Measurements from ENCODE around the gene ZP2. TPM values are rescaled to one million over a fixed set of nuclear protein-coding genes. Genes with fewer than 3 reads are reported as not detected.

The ZP2 gene
- total RNA-seq, 2 experiments from 2014 or later = not detected

- Mint-ChIP-seq H3K27ac (no peak overlapping the region), H3K36me3 (ENCODE audit: low read depth) (peaks cover 29% of the 10 kb centered on the region), H3K9me3 (ENCODE audit: insufficient read depth) (no peaks in the 10 kb centered on the region), H3K27me3 (ENCODE audit: low read depth) (no peaks in the 10 kb centered on the region), H3K4me3 (no peak overlapping the region), H3K4me1 (ENCODE audit: low read depth) (no peaks in the 10 kb centered on the region)
- ATAC-seq (no peak), DNase-seq (no peak)
- POLR2A ChIA-PET = no interaction called here
- CTCF ChIA-PET = interaction anchor here (1.2 kb wide), 1 partner anchor 9 kb away, joined by 3 read pairs; the partner anchor contains the start of gene LDAF1
These were observed 44.0 kb downstream of the ZP2 start for GRCh38 chr16:21167360-21167759.

- ATAC-seq (no peak), DNase-seq (no peak)
- Mint-ChIP-seq H3K36me3 (ENCODE audit: low read depth) (peaks cover 28% of the 10 kb centered on the region), H3K27me3 (ENCODE audit: low read depth) (no peaks in the 10 kb centered on the region), H3K4me3 (no peak overlapping the region), H3K27ac (no peak overlapping the region), H3K4me1 (ENCODE audit: low read depth) (no peaks in the 10 kb centered on the region), H3K9me3 (ENCODE audit: insufficient read depth) (no peaks in the 10 kb centered on the region)
- ChIA-PET CTCF (no interaction called here), POLR2A (no interaction called here)
These were observed 44.8 kb downstream of the ZP2 start for GRCh38 chr16:21166561-21166961.

- ChIA-PET CTCF (no interaction called here), POLR2A (no interaction called here)
- peaks cover 24% of the 10 kb centered on the region for H3K36me3 Mint-ChIP-seq (ENCODE audit: low read depth)
- no peaks in the 10 kb centered on the region for H3K9me3 Mint-ChIP-seq (ENCODE audit: insufficient read depth)
- DNase-seq (no peak), ATAC-seq (no peak)
- H3K4me3 Mint-ChIP-seq = no peak overlapping the region
- H3K27me3 Mint-ChIP-seq (ENCODE audit: low read depth) = no peaks in the 10 kb centered on the region
- no peak overlapping the region for H3K27ac Mint-ChIP-seq
- H3K4me1 Mint-ChIP-seq (ENCODE audit: low read depth) = peaks cover 4% of the 10 kb centered on the region
These were observed 46.7 kb downstream of the ZP2 start for GRCh38 chr16:21164521-21165168.

GRCh38 chr16:21163576-21163975 is 47.8 kb downstream of the ZP2 start:
- CTCF ChIA-PET = no interaction called here
- no peaks in the 10 kb centered on the region for H3K9me3 Mint-ChIP-seq (ENCODE audit: insufficient read depth)
- ATAC-seq = no peak

GRCh38 chr16:21162661-21163151 is 48.7 kb downstream of the ZP2 start:
- POLR2A ChIA-PET = no interaction called here
- H3K27ac Mint-ChIP-seq = no peak overlapping the region
- H3K36me3 Mint-ChIP-seq (ENCODE audit: low read depth) = peaks cover 24% of the 10 kb centered on the region
- peaks cover 18% of the 10 kb centered on the region for H3K4me1 Mint-ChIP-seq (ENCODE audit: low read depth)
- ATAC-seq (no peak), DNase-seq (no peak)
- H3K27me3 Mint-ChIP-seq (ENCODE audit: low read depth) = no peaks in the 10 kb centered on the region
- H3K4me3 Mint-ChIP-seq = no peak overlapping the region
- H3K9me3 Mint-ChIP-seq (ENCODE audit: insufficient read depth) = no peaks in the 10 kb centered on the region
- CTCF ChIA-PET = no interaction called here

More at GRCh38 chr16:21163576-21163975, 47.8 kb downstream of the ZP2 start:
- DNase-seq = no peak
- no peak overlapping the region for H3K27ac Mint-ChIP-seq
- no peak overlapping the region for H3K4me3 Mint-ChIP-seq
- POLR2A ChIA-PET = no interaction called here
- peaks cover 24% of the 10 kb centered on the region for H3K36me3 Mint-ChIP-seq (ENCODE audit: low read depth)
- no peaks in the 10 kb centered on the region for H3K27me3 Mint-ChIP-seq (ENCODE audit: low read depth)
- peaks cover 12% of the 10 kb centered on the region for H3K4me1 Mint-ChIP-seq (ENCODE audit: low read depth)

GRCh38 chr16:21161211-21161610 is 50.2 kb downstream of the ZP2 start:
- H3K4me3 Mint-ChIP-seq = no peak overlapping the region
- ChIA-PET CTCF (interaction anchor here (1.1 kb wide), 1 partner anchor 387 kb away, joined by 4 read pairs; no protein-coding TSS in a partner anchor), POLR2A (no interaction called here)
- H3K9me3 Mint-ChIP-seq (ENCODE audit: insufficient read depth) = no peaks in the 10 kb centered on the region
- peaks cover 20% of the 10 kb centered on the region for H3K4me1 Mint-ChIP-seq (ENCODE audit: low read depth)
- H3K27ac Mint-ChIP-seq = no peak overlapping the region
- H3K36me3 Mint-ChIP-seq (ENCODE audit: low read depth) = peaks cover 24% of the 10 kb centered on the region
- no peaks in the 10 kb centered on the region for H3K27me3 Mint-ChIP-seq (ENCODE audit: low read depth)
- ATAC-seq (no peak), DNase-seq (no peak)

- ATAC-seq = no peak
- peaks cover 21% of the 10 kb centered on the region for H3K36me3 Mint-ChIP-seq (ENCODE audit: low read depth)
- H3K9me3 Mint-ChIP-seq (ENCODE audit: insufficient read depth) = no peaks in the 10 kb centered on the region
- DNase-seq = no peak
- H3K4me1 Mint-ChIP-seq (ENCODE audit: low read depth) = peaks cover 20% of the 10 kb centered on the region
- CTCF ChIA-PET = interaction anchor here (1.1 kb wide), 1 partner anchor 386 kb away, joined by 4 read pairs; no protein-coding TSS in a partner anchor
- H3K4me3 Mint-ChIP-seq = no peak overlapping the region
- H3K27me3 Mint-ChIP-seq (ENCODE audit: low read depth) = no peaks in the 10 kb centered on the region
- POLR2A ChIA-PET = no interaction called here
- H3K27ac Mint-ChIP-seq = no peak overlapping the region
These were observed 51.1 kb downstream of the ZP2 start for GRCh38 chr16:21160276-21160675.

GRCh38 chr16:21159281-21159951 is 52.0 kb downstream of the ZP2 start:
- no peaks in the 10 kb centered on the region for H3K9me3 Mint-ChIP-seq (ENCODE audit: insufficient read depth)
- H3K27ac Mint-ChIP-seq = peak overlapping the region; percentile 65
- peaks cover 17% of the 10 kb centered on the region for H3K36me3 Mint-ChIP-seq (ENCODE audit: low read depth)
- ATAC-seq (no peak), DNase-seq (no peak)
- peak overlapping the region; percentile 80 for H3K4me3 Mint-ChIP-seq
- ChIA-PET CTCF (interaction anchor here (0.9 to 1.2 kb wide), 3 partner anchors 9 to 309 kb away, joined by 3 read pairs; no protein-coding TSS in a partner anchor), POLR2A (no interaction called here)
- H3K27me3 Mint-ChIP-seq (ENCODE audit: low read depth) = no peaks in the 10 kb centered on the region
- peaks cover 20% of the 10 kb centered on the region for H3K4me1 Mint-ChIP-seq (ENCODE audit: low read depth)

- Mint-ChIP-seq H3K9me3 (ENCODE audit: insufficient read depth) (no peaks in the 10 kb centered on the region), H3K36me3 (ENCODE audit: low read depth) (peaks cover 12% of the 10 kb centered on the region), H3K27ac (peak within 1 kb of the TSS; percentile 65), H3K4me1 (ENCODE audit: low read depth) (peaks cover 20% of the 10 kb centered on the region), H3K4me3 (peak within 1 kb of the TSS; percentile 80), H3K27me3 (ENCODE audit: low read depth) (no peaks in the 10 kb centered on the region)
- ATAC-seq = peak; percentile 99
- ChIA-PET POLR2A (no interaction called here), CTCF (interaction anchor here (0.6 to 1.8 kb wide), 5 partner anchors 9 to 308 kb away, joined by 3 to 9 read pairs (median 3); no protein-coding TSS in a partner anchor)
- DNase-seq = peak; percentile 86
These were observed 52.9 kb downstream of the ZP2 start, which contains the start of gene LDAF1 for GRCh38 chr16:21158208-21159110. LDAF1 (plus strand) TSS chr16:21158674; CDS start chr16:21161183, 2,509 bp downstream.

- Mint-ChIP-seq H3K9me3 (ENCODE audit: insufficient read depth) (no peaks in the 10 kb centered on the region), H3K4me3 (peak overlapping the region; percentile 80), H3K4me1 (ENCODE audit: low read depth) (peaks cover 20% of the 10 kb centered on the region), H3K27ac (no peak overlapping the region), H3K36me3 (ENCODE audit: low read depth) (peaks cover 7% of the 10 kb centered on the region), H3K27me3 (ENCODE audit: low read depth) (no peaks in the 10 kb centered on the region)
- CTCF ChIA-PET = interaction anchor here (0.6 to 1.8 kb wide), 2 partner anchors 31 to 145 kb away, joined by 3 to 9 read pairs; no protein-coding TSS in a partner anchor
- no peak for ATAC-seq
- no peak for DNase-seq
- POLR2A ChIA-PET = no interaction called here
These were observed 53.7 kb downstream of the ZP2 start for GRCh38 chr16:21157632-21158031.

GRCh38 chr16:21156767-21157467 is 54.5 kb downstream of the ZP2 start:
- H3K27me3 Mint-ChIP-seq (ENCODE audit: low read depth) = no peaks in the 10 kb centered on the region
- no peak overlapping the region for H3K27ac Mint-ChIP-seq
- CTCF ChIA-PET = interaction anchor here (0.8 to 1.8 kb wide), 3 partner anchors 23 to 208 kb away, joined by 3 to 9 read pairs (median 3); no protein-coding TSS in a partner anchor
- H3K4me1 Mint-ChIP-seq (ENCODE audit: low read depth) = peaks cover 20% of the 10 kb centered on the region
- no peaks in the 10 kb centered on the region for H3K9me3 Mint-ChIP-seq (ENCODE audit: insufficient read depth)
- H3K4me3 Mint-ChIP-seq = no peak overlapping the region
- DNase-seq (no peak), ATAC-seq (no peak)
- POLR2A ChIA-PET = no interaction called here
- H3K36me3 Mint-ChIP-seq (ENCODE audit: low read depth) = peaks cover 5% of the 10 kb centered on the region

All from activated CD8-positive, alpha-beta T cell treated with anti-CD3 and anti-CD28 coated beads, Interleukin-2, amount 10 ng/mL, durations not matched to agents 7 days and 5 days (primary cell).